ENCODE data around the gene TANGO6.

- TF ChIP-seq POLR2A (IDR thresholded peaks at IDR 0.05; ENCODE audit: low read depth, low read length): peak; percentile 93
- TF ChIP-seq POLR2AphosphoS5 (IDR thresholded peaks at IDR 0.05; ENCODE audit: low read depth, low read length): peak; percentile 86; the same call in 1 of the 2 replicates
- TF ChIP-seq TAF1 (IDR thresholded peaks at IDR 0.05; ENCODE audit: borderline replicate concordance, low read depth, low read length): peak; percentile 92
Measured at GRCh38 chr16:68843482-68844210, at the start of gene TANGO6.

All from GM12892 (cell line).